Measurements from ENCODE around the gene ZC3H18. TPM values are rescaled to one million over a fixed set of nuclear protein-coding genes. Genes with fewer than 3 reads are reported as not detected.

Gene ZC3H18
- total RNA-seq, 1 experiment from 2014 or later: 76.4 TPM

DNA sequence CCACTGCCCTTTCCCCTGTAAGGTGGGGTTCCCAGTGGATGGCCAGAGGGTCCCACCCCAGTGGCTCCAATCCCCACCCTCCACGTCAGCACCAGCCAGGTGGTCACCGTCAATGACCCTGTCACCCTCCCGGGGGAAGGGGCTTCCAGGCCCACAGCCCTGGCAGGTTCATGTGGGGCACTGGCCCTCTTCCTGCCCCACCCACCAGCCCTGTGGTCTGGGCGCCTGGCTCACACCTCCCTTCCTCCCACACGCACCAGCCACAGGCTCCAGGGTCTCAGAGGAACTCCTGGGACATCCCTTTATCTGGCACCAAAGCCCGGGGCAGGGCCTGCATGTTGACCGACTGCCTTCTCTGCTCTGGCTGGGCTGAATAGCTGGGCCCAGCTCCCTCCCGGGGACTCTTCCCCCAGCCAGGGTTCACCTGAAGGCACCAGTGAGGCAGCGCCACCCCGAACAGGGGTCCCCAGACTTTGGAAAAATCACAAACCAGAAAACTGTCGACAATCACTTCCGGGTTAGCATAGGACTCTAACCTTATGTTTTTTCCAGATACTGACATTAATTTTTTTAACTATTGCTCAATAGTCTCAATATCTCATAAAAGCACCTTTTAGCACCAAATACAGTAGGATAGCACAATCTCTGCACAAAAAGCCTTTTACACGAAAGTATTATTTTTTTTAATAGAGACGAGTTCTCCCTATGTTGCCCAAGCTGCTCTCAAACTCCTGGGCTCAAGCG is 21.9 kb upstream of the ZC3H18 start:
- Histone ChIP-seq H3K4me2 (no peak overlapping the region), H3K4me1 (replicated peaks; ENCODE audit: insufficient read depth) (no peaks in the 10 kb centered on the region), H3K79me2 (ENCODE audit: low read depth) (no peaks in the 10 kb centered on the region), H2AFZ (no peak overlapping the region), H3K9me2 (ENCODE audit: insufficient read depth) (no peaks in the 10 kb centered on the region), H3K36me3 (ENCODE audit: low read depth) (no peaks in the 10 kb centered on the region), H4K20me1 (ENCODE audit: insufficient read depth) (no peaks in the 10 kb centered on the region), H3K9me3 (ENCODE audit: insufficient read depth, low read depth) (peaks cover 7% of the 10 kb centered on the region; the same call in 1 of the 2 replicates), H3K27ac (no peak overlapping the region), H3F3A (ENCODE audit: insufficient read depth, low read depth) (no peaks in the 10 kb centered on the region; the same call in 1 of the 2 replicates), H3K27me3 (ENCODE audit: insufficient read depth, low read depth) (peaks cover 64% of the 10 kb centered on the region), H3K4me3 (no peak overlapping the region)
- TF ChIP-seq CTCF (conservative IDR thresholded peaks at IDR 0.05) (no peak), EZH2 (IDR thresholded peaks at IDR 0.05; ENCODE audit: low read depth) (no peak)
- no peak for DNase-seq
- CTCF ChIA-PET: no interaction called here
- intact Hi-C loops (cut with micrococcal nuclease; ENCODE audit: unreplicated experiment): no loop called here
- POLR2A ChIA-PET (ENCODE audit: unreplicated experiment): no interaction called here
- BruUV-seq (replicated peaks): no TSS peak

DNA sequence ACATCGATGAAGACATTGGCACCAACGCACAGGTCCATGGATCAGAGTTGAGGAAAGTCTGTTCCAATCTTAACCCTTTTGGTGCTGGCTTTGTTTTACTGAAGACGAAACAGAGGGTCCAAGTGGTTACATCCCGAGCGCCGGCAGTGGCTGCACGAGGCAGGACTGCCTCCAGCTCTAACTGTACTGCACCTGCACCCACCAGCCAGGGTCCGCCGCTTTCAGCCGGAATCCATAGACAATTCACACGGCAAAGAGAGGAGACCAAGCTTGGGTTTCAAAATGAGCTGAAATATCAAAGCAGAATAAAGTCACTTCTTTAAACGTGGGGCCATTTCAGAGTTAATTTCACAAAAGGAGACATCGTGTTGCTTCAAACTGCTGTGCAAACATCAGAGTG is 21.2 kb upstream of the ZC3H18 start:
- Histone ChIP-seq H3K9me2 (ENCODE audit: insufficient read depth) (no peaks in the 10 kb centered on the region), H3K27ac (no peak overlapping the region), H3F3A (ENCODE audit: insufficient read depth, low read depth) (no peaks in the 10 kb centered on the region; the same call in 1 of the 2 replicates), H3K4me2 (no peak overlapping the region), H2AFZ (no peak overlapping the region), H3K36me3 (ENCODE audit: low read depth) (no peaks in the 10 kb centered on the region), H3K27me3 (ENCODE audit: insufficient read depth, low read depth) (peaks cover 64% of the 10 kb centered on the region), H3K4me1 (replicated peaks; ENCODE audit: insufficient read depth) (no peaks in the 10 kb centered on the region), H4K20me1 (ENCODE audit: insufficient read depth) (no peaks in the 10 kb centered on the region), H3K79me2 (ENCODE audit: low read depth) (no peaks in the 10 kb centered on the region), H3K4me3 (no peak overlapping the region), H3K9me3 (ENCODE audit: insufficient read depth, low read depth) (peaks cover under 1% of the 10 kb centered on the region; the same call in 1 of the 2 replicates)
- no peak for TF ChIP-seq EZH2 (IDR thresholded peaks at IDR 0.05; ENCODE audit: low read depth)
- no peak for TF ChIP-seq CTCF (conservative IDR thresholded peaks at IDR 0.05)
- no peak for DNase-seq
- ChIA-PET CTCF (no interaction called here), POLR2A (ENCODE audit: unreplicated experiment) (no interaction called here)
- intact Hi-C loops (cut with micrococcal nuclease; ENCODE audit: unreplicated experiment): no loop called here
- no TSS peak for BruUV-seq (replicated peaks)

DNA sequence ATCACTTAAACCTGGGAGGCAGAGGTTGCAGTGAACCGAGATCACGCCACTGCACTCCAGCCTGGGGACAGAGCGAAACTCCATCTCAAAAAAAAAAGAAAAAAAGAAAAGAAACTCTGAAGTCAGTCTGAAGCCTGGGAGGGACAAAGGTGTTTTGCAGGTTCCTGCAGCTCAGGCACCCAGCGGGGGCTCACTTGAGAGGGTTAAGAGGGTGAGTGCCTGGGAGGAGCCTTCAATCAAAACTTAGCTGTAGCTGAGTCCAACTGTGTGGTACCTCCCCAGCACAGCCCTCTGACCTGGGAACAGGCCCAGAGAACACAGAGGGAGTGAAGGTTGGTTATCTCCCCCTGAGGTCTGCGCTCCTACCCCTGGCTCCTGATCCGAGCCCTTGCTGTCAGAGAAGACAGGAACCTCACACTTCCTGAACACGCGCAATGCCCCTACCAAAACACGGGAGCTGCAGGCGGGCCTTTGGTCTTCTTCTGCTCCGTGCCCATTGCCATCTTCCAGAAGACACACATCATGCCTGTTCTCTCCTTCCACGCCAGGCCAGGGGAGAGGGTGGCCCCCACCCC is 20.4 kb upstream of the ZC3H18 start:
- H3K4me3 ChIP-seq: no peak overlapping the region
- no peaks in the 10 kb centered on the region for H3K9me3 ChIP-seq (ENCODE audit: insufficient read depth, low read depth)
- H3K4me1 ChIP-seq (replicated peaks; ENCODE audit: insufficient read depth): no peaks in the 10 kb centered on the region
- no TSS peak for BruUV-seq (replicated peaks)
- ChIA-PET POLR2A (ENCODE audit: unreplicated experiment) (no interaction called here), CTCF (no interaction called here)
- no peak for DNase-seq
- no peak overlapping the region for H3K4me2 ChIP-seq
- H4K20me1 ChIP-seq (ENCODE audit: insufficient read depth): no peaks in the 10 kb centered on the region
- H3K36me3 ChIP-seq (ENCODE audit: low read depth): no peaks in the 10 kb centered on the region
- H3K9me2 ChIP-seq (ENCODE audit: insufficient read depth): no peaks in the 10 kb centered on the region
- H3K79me2 ChIP-seq (ENCODE audit: low read depth): no peaks in the 10 kb centered on the region
- intact Hi-C loops (cut with micrococcal nuclease; ENCODE audit: unreplicated experiment): no loop called here
- no peak overlapping the region for H3K27ac ChIP-seq
- TF ChIP-seq CTCF (conservative IDR thresholded peaks at IDR 0.05): no peak
- no peak for TF ChIP-seq EZH2 (IDR thresholded peaks at IDR 0.05; ENCODE audit: low read depth)
- no peak overlapping the region for H2AFZ ChIP-seq
- no peaks in the 10 kb centered on the region; the same call in 1 of the 2 replicates for H3F3A ChIP-seq (ENCODE audit: insufficient read depth, low read depth)
- peaks cover 64% of the 10 kb centered on the region for H3K27me3 ChIP-seq (ENCODE audit: insufficient read depth, low read depth)
